Thoracic aorta (tissue), 2 donors: ENCODE results near the gene BUD13. TPM values are rescaled to one million over a fixed set of nuclear protein-coding genes. Genes with fewer than 3 reads are reported as not detected.

Experiments used
- ATAC-seq: fragments of 150-250 bp; one replicate; pipeline ENCODE4 v1.8.0; 2017; ENCODE audit warnings: low read depth; ENCODE audit not compliant: insufficient number of reproducible peaks, low FRiP score
- DNase-seq: peaks from one replicate; pipeline ENCODE4 v3.0.0-alpha.2; 2020; ENCODE audit warnings: low spot score
- H3K27ac ChIP-seq, 2 donors: fragments of 200-600 bp; sonication (generic); 1 replicate in 1 of 2; 2 replicates in 1 of 2; pipeline ENCODE4 v1.5.1; 2016; ENCODE audit warnings: mild to moderate bottlenecking in 2 of 2, moderate library complexity in 2 of 2
- H3K27me3 ChIP-seq: fragments of 200-600 bp; sonication (generic); replicated peaks from 2 replicates; pipeline ENCODE4 v1.6.0; 2016; ENCODE audit warnings: mild to moderate bottlenecking; ENCODE audit not compliant: insufficient read depth
- H3K36me3 ChIP-seq: fragments of 200-600 bp; sonication (generic); one replicate; pipeline ENCODE4 v1.5.1; 2016
- H3K4me1 ChIP-seq, 2 donors: fragments of 200-600 bp; sonication (generic); 1 replicate in 1 of 2; 2 replicates in 1 of 2; pipeline versions ENCODE4 v1.5.1 to v1.6.0; 2016; ENCODE audit warnings: low read depth in 2 of 2, mild to moderate bottlenecking in 1 of 2; ENCODE audit not compliant: control insufficient read depth in 1 of 2
- H3K4me3 ChIP-seq: fragments of 200-600 bp; sonication (generic); 2 replicates; pipeline ENCODE4 v1.5.1; 2016; ENCODE audit warnings: mild to moderate bottlenecking
- H3K9me3 ChIP-seq: fragments of 200-600 bp; sonication (generic); 2 replicates; pipeline ENCODE4 v1.5.1; 2016
- CTCF ChIP-seq: fragments of 200-600 bp; sonication (generic); IDR thresholded peaks from one replicate; pipeline ENCODE4 v1.5.1; 2019; ENCODE audit warnings: antibody characterized with exemption
- total RNA-seq, 2 donors: library from RNA; depleted of rRNA; stranded (reverse); fragments of >200 nt; gene quantifications; one replicate each; pipeline versions ENCODE4 v1.1.0 to v1.2.3, GENCODE V29; 2016

Gene BUD13
- total RNA-seq, 2 donors from 2014 or later: 5.8 to 12.5 TPM

GRCh38 chr11:116731097-116731761 lies 41.6 kb downstream of the BUD13 start:
- no peaks in the 10 kb centered on the region for H3K36me3 ChIP-seq
- H3K4me1 ChIP-seq: no peaks in the 10 kb centered on the region
- H3K27me3 ChIP-seq: no peaks in the 10 kb centered on the region
- no peak overlapping the region for H3K27ac ChIP-seq
- H3K9me3 ChIP-seq: no peaks in the 10 kb centered on the region
- DNase-seq (no peak), ATAC-seq (no peak)
- H3K4me3 ChIP-seq: no peak overlapping the region
- no peak for TF ChIP-seq CTCF

GRCh38 chr11:116730601-116731000 lies 42.2 kb downstream of the BUD13 start:
- Histone ChIP-seq H3K4me3 (no peak overlapping the region), H3K27me3 (no peaks in the 10 kb centered on the region), H3K36me3 (no peaks in the 10 kb centered on the region), H3K27ac (no peak overlapping the region), H3K9me3 (no peaks in the 10 kb centered on the region), H3K4me1 (no peaks in the 10 kb centered on the region)
- DNase-seq (no peak), ATAC-seq (no peak)
- no peak for TF ChIP-seq CTCF

GRCh38 chr11:116730241-116730561 lies 42.6 kb downstream of the BUD13 start:
- ATAC-seq (no peak), DNase-seq (no peak)
- Histone ChIP-seq H3K27ac (no peak overlapping the region), H3K4me1 (no peaks in the 10 kb centered on the region), H3K36me3 (no peaks in the 10 kb centered on the region), H3K4me3 (no peak overlapping the region), H3K9me3 (no peaks in the 10 kb centered on the region), H3K27me3 (no peaks in the 10 kb centered on the region)
- TF ChIP-seq CTCF: no peak

GRCh38 chr11:116729501-116730240 lies 43.1 kb downstream of the BUD13 start:
- H3K36me3 ChIP-seq: no peaks in the 10 kb centered on the region
- no peak overlapping the region for H3K4me3 ChIP-seq
- H3K27ac ChIP-seq: no peak overlapping the region
- no peaks in the 10 kb centered on the region for H3K4me1 ChIP-seq
- no peaks in the 10 kb centered on the region for H3K9me3 ChIP-seq
- DNase-seq (no peak), ATAC-seq (no peak)
- no peaks in the 10 kb centered on the region for H3K27me3 ChIP-seq
- TF ChIP-seq CTCF: no peak

- no peak for TF ChIP-seq CTCF
- Histone ChIP-seq H3K9me3 (no peaks in the 10 kb centered on the region), H3K4me1 (no peaks in the 10 kb centered on the region), H3K4me3 (no peak overlapping the region), H3K27ac (no peak overlapping the region), H3K27me3 (no peaks in the 10 kb centered on the region), H3K36me3 (no peaks in the 10 kb centered on the region)
- DNase-seq (no peak), ATAC-seq (no peak)
Observed at GRCh38 chr11:116727990-116728389, 44.8 kb downstream of the BUD13 start.
